OCI-LY1 (cell line): Measurements from ENCODE around the gene TMEM88.

Experiments
- CTCF ChIP-seq: fragments of 200-600 bp; sonication (generic), shearing (Covaris generic); IDR thresholded peaks from 2 replicates; pipeline ENCODE4 v1.5.1; 2017; ENCODE audit warnings: mild to moderate bottlenecking, antibody characterized with exemption, low read length, moderate library complexity, mixed read lengths
- EZH2 ChIP-seq: fragments of 200-600 bp; sonication (generic), shearing (Covaris generic); IDR thresholded peaks from 2 replicates; pipeline ENCODE4 v1.8.0; 2017; ENCODE audit warnings: borderline replicate concordance, mixed run types, mild to moderate bottlenecking, antibody characterized with exemption, low read length, moderate library complexity, mixed read lengths

DNA sequence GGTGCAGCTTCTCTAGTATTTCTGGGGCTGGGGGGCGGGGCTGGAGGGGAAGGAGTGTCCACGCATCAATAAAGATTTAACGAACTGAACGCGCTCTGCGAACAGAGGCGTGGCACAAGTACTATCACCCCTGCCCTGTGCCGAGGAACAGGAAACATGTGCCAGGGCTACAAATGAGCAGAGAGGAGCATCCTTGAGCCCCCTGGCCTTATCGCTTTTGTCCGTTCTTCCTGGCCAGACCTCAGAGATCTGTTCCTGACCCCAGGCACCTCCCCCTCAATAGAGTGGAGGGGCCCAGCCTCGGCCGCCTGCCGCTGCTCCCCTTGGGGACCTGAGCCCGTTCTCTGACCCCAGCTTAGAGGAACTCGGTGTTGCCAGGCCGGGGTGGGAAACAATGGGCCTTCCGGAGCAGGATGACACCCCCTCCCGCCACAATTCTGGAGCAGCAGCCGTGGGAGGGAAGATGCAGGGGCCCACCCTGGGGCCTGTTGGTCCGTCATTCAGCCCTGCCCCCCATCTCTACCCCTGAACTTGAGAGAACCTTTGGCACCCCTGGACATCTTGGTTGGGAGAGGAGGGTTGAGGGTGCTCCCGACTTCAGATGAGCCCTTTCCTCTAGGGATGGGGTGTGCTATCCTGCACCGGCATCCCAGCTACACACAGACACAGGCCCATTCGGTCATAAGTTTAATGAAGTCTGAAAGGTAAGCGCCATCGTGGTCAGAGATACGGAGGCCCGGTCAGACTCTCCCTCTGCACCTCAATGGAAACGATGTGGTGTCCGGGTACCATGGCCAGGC lies 1.3 kb downstream of the TMEM88 start:
- TF ChIP-seq CTCF, result no peak
- no peak for TF ChIP-seq EZH2
